Pancreas (tissue), 10 donors: Measurements from ENCODE around the gene RPS6KB2. TPM values are rescaled to one million over a fixed set of nuclear protein-coding genes. Genes with fewer than 3 reads are reported as not detected.

Source experiments
- ATAC-seq, 4 donors: fragments of 200-7000 bp; cut with Tn5 transposase; one replicate each; pipeline versions ENCODE4 v1.8.0 to v1.9.1; 2020; ENCODE audit warnings: mild to moderate bottlenecking in 4 of 4, moderate library complexity in 4 of 4
- DNase-seq, 6 donors: peaks; one replicate each; pipeline ENCODE4 v3.0.0-alpha.2; 2020
- FAIRE-seq: peaks from 2 replicates; lab custom pipeline; 2012; peaks lifted over from hg19 to GRCh38; lab: Jason Lieb, UNC
- H3K27ac ChIP-seq, 4 donors: fragments of 200-600 bp; sonication (generic); 1 replicate in 3 of 4; 2 replicates in 1 of 4; pipeline versions ENCODE4 v1.5.0 to v1.8.0; 2020
- H3K27me3 ChIP-seq, 4 donors: fragments of 200-600 bp; one replicate each; pipeline ENCODE4 v1.8.0; 2021
- H3K36me3 ChIP-seq, 3 donors: fragments of 200-600 bp; sonication (generic) in 1 of 3; one replicate each; pipeline versions ENCODE4 v1.5.0 to v1.8.0; 2020 to 2021
- H3K4me1 ChIP-seq, 3 donors: fragments of 200-600 bp; one replicate each; pipeline ENCODE4 v1.8.0; 2021
- H3K4me3 ChIP-seq, 4 donors: fragments of 200-600 bp; sonication (generic) in 2 of 4; one replicate each; pipeline versions ENCODE4 v1.5.0 to v1.8.0; 2020 to 2021
- H3K9me3 ChIP-seq, 4 donors: fragments of 200-600 bp; one replicate each; pipeline ENCODE4 v1.8.0; 2021
- WGBS, 2 donors: extraction: QIAGEN DNeasy Blood & Tissue Kit; methylation state at CpG; one replicate each; pipeline ENCODE4 v1.1.7; 2013; 5-methylcytosine and 5-hydroxymethylcytosine counted together
- intact Hi-C, 3 donors: fragments of 100-400 bp; cut with DNase I; formaldehyde crosslinking; loops; one replicate each; pipeline versions ENCODE4 v1.11.1 to v1.14.2; 2022
- polyA plus RNA-seq, 2 donors: library from polyadenylated mRNA; stranded (reverse); fragments of 200-250 nt; gene quantifications; one replicate each; pipeline ENCODE4 v1.2.3, GENCODE V29; 2013
- total RNA-seq, 6 donors: library from RNA; stranded (reverse); fragmentation: NEBNext Ultra II Directional in 4 of 6; extraction: Animal tissue kit (Norgen Biotek cat#: 25700) in 4 of 6; gene quantifications; one replicate each; pipeline versions ENCODE4 v1.2.1 to v1.2.4, GENCODE V29; 2021 to 2023
- TF ChIP-seq, protein P1 (sequence below), 4 donors: fragments of 200-600 bp; sonication (generic) in 3 of 4; IDR thresholded peaks; one replicate each; pipeline versions ENCODE4 v1.5.0 to v1.8.0; 2021; ENCODE audit warnings: antibody characterized with exemption in 4 of 4
- donor health status: healthy with polysubstance abuse.
- donor health status: DM: no; HTN: no; CAD: no; lungs with moderate emphysema.
- donor health status: DM: no; HTN: no; CAD: no.
- donor health status: control.
- donor health status: control.
- donor health status: Bipolar disorder and iron deficiency.
- donor health status: DM: yes; HTN: yes; CAD: no.
- donor health status: DM: no; HTN: no; CAD: no.
- donor health status: DM: no; HTN: no; CAD: no.
- donor health status: DM: yes; HTN: yes; CAD: no.

Gene RPS6KB2
- total and polyA plus RNA-seq, 8 donors: 17.6 to 71.6 (median 25.3) TPM

DNA sequence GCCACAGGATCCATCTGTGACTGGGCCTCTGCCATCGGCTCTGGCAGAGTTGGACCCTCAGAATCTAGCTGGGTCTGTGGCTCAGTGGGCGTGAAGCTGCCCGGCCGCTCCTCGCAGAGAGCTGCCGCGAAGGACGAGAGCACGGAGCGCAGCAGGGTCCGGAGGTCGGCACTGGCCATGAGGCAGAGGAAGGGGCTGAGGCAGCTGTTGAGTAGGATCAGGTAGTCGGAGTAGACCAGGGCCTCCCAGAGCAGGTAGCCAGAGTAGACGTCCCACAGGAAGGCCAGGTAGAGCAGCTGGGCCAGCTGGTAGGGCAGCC is 23.3 kb downstream of the RPS6KB2 start:
- intact Hi-C loops: no loop called here
- DNase-seq (no peak), FAIRE-seq (no peak), ATAC-seq (no peak)
- no peak overlapping the region for H3K27ac ChIP-seq
- H3K27me3 ChIP-seq: no peaks in the 10 kb centered on the region
- H3K9me3 ChIP-seq: no peaks in the 10 kb centered on the region
- no peak overlapping the region for H3K4me3 ChIP-seq
- H3K36me3 ChIP-seq: no peaks in the 10 kb centered on the region
- WGBS, 2 donors: 88 to 95% methylated on average over 14 of the region's 14 CpGs
- TF ChIP-seq, protein P1, sequence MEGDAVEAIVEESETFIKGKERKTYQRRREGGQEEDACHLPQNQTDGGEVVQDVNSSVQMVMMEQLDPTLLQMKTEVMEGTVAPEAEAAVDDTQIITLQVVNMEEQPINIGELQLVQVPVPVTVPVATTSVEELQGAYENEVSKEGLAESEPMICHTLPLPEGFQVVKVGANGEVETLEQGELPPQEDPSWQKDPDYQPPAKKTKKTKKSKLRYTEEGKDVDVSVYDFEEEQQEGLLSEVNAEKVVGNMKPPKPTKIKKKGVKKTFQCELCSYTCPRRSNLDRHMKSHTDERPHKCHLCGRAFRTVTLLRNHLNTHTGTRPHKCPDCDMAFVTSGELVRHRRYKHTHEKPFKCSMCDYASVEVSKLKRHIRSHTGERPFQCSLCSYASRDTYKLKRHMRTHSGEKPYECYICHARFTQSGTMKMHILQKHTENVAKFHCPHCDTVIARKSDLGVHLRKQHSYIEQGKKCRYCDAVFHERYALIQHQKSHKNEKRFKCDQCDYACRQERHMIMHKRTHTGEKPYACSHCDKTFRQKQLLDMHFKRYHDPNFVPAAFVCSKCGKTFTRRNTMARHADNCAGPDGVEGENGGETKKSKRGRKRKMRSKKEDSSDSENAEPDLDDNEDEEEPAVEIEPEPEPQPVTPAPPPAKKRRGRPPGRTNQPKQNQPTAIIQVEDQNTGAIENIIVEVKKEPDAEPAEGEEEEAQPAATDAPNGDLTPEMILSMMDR (IDR thresholded peaks at IDR 0.05): no peak
- peaks cover 0 to 2% (median 0%) of the 10 kb centered on the region in 3 donors for H3K4me1 ChIP-seq

GRCh38 chr11:67452141-67452952 is 24.1 kb downstream of the RPS6KB2 start, which contains the start of gene GPR152:
GPR152 (minus strand) TSS chr11:67452729; CDS start chr11:67452724, 5 bp downstream.
- H3K27ac ChIP-seq: peak within 1 kb of the TSS in 2 of 4 donors; percentile 7 to 17
- WGBS, 2 donors: 68 to 78% methylated on average over 32 to 33 of the region's 33 CpGs
- peaks cover 0 to 2% (median 0%) of the 10 kb centered on the region in 3 donors for H3K4me1 ChIP-seq
- peak; percentile 54 to 82 (median 57) for ATAC-seq
- H3K9me3 ChIP-seq: no peaks in the 10 kb centered on the region
- no peaks in the 10 kb centered on the region for H3K27me3 ChIP-seq
- H3K4me3 ChIP-seq: peak within 1 kb of the TSS in 1 of 4 donors; percentile 18
- H3K36me3 ChIP-seq: no peaks in the 10 kb centered on the region
- peak in 4 of 6 donors; percentile 42 to 86 (median 72) for DNase-seq
- intact Hi-C loops: no loop called here
- FAIRE-seq: no peak
- TF ChIP-seq, protein P1 (IDR thresholded peaks at IDR 0.05): peak in 1 of 4 donors; percentile 9

DNA sequence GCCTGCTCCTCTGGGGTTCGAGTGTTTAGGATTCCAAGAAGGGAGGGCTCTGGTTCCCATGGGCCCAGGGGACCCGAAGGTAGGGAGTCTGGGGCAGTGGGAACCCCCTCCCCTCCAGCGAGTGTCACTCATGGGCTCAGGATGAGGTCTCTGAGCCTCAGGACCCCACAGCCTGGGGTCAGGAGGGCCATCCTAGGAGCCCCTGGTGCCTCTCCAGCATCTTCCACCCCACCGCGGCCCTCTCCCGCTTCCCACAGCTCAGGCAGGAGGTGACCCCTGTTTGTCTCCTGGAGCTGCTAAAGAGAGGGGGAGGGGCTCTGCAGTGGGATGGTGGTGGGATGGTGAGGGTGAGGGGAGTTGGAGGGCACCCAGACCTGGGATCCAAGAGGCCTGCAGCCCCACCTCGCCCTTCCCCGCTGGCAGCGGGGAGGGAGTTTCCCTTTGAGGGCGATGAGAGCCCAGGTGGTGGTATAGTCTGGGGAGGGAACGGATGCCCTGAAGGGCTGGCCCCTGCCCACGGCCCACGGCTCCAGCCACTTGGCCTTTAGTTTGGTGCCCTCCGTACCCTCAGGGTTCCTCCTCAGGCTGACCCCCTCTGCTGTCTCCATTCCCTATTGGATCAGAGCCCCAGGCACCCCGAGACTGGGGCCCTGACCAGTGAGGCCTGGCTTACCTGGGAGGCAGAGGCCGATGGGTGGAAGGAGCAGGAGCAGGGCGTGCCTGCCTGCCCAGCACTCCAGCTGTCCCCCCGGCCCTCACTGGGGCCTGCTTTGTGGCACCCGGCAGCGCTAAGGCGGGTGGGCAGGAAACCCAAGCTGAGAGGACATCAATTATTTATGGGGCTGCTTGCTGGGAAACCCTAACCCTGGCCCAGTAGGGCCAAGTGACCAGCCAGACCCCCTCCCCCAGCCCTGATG is 25.8 kb downstream of the RPS6KB2 start:
- peak in 3 of 6 donors; percentile 9 to 59 (median 21) for DNase-seq
- no peak overlapping the region for H3K27ac ChIP-seq

GRCh38 chr11:67455054-67455453 is 26.8 kb downstream of the RPS6KB2 start, which contains the start of gene CABP4:
CABP4 (plus strand) TSS chr11:67455354; CDS start chr11:67455424, 70 bp downstream.
- no peak within 1 kb of the TSS for H3K4me3 ChIP-seq
- H3K27ac ChIP-seq: no peak within 1 kb of the TSS
- no peaks in the 10 kb centered on the region for H3K27me3 ChIP-seq
- ATAC-seq: no peak
- intact Hi-C loops: no loop called here
- TF ChIP-seq, protein P1 (IDR thresholded peaks at IDR 0.05): no peak
- DNase-seq: peak in 1 of 6 donors; percentile 12
- peaks cover 0 to 2% (median 0%) of the 10 kb centered on the region in 3 donors for H3K4me1 ChIP-seq
- H3K36me3 ChIP-seq: no peaks in the 10 kb centered on the region
- FAIRE-seq: no peak
- H3K9me3 ChIP-seq: no peaks in the 10 kb centered on the region
- WGBS, 2 donors: 82 to 89% methylated on average over 3 of the region's 3 CpGs

More for the DNA sequence above, 25.8 kb downstream of the RPS6KB2 start:
- TF ChIP-seq, protein P1 (IDR thresholded peaks at IDR 0.05): no peak
- H3K4me3 ChIP-seq: no peak overlapping the region
- FAIRE-seq: no peak
- ATAC-seq: no peak
- H3K9me3 ChIP-seq: no peaks in the 10 kb centered on the region
- H3K27me3 ChIP-seq: no peaks in the 10 kb centered on the region
- WGBS, 2 donors: 84 to 85% methylated on average over 20 to 21 of the region's 21 CpGs
- no peaks in the 10 kb centered on the region for H3K36me3 ChIP-seq
- intact Hi-C loops: no loop called here
- peaks cover 0 to 2% (median 0%) of the 10 kb centered on the region in 3 donors for H3K4me1 ChIP-seq
